ENCODE measurements around the gene MPIG6B. TPM values are rescaled to one million over a fixed set of nuclear protein-coding genes. Genes with fewer than 3 reads are reported as not detected.

The MPIG6B gene, protein sequence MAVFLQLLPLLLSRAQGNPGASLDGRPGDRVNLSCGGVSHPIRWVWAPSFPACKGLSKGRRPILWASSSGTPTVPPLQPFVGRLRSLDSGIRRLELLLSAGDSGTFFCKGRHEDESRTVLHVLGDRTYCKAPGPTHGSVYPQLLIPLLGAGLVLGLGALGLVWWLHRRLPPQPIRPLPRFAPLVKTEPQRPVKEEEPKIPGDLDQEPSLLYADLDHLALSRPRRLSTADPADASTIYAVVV
- total RNA-seq, result under 1 TPM in 1 of 2 experiments, not detected in 1; 0.06 TPM

DNA sequence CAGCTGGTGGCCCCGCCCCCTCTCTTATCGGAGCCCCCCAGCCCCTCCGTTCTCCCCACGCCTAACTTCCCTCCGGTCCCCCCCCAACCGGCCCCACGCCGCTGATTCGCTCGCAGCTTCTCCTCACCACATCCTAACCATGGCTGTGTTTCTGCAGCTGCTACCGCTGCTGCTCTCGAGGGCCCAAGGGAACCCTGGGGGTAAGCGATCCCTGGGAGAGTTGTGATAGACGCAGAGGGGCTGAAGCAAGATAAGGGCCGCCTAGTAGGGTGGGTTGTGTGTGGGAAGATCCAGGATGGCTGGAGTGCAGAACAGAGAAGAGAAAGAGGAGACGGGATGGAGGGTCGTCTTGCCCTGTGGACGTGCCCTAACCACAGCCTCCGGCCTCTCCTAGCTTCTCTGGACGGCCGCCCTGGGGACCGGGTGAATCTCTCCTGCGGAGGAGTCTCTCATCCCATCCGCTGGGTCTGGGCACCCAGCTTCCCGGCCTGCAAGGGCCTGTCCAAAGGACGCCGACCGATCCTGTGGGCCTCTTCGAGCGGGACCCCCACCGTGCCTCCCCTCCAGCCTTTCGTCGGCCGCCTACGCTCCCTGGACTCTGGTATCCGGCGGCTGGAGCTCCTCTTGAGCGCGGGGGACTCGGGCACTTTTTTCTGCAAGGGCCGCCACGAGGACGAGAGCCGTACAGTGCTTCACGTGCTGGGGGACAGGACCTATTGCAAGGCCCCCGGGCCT, at the start of gene MPIG6B:
Gene MPIG6B, plus strand, starts transcription at position 129 of the 735 bp plus-strand sequence. Its CDS starts 11 bp downstream, at position 140.
- POLR2A ChIA-PET, result no interaction called here
- CTCF ChIA-PET, result interaction anchor here (0.7 kb wide), 1 partner anchor 143 kb away, joined by 3 read pairs; no protein-coding TSS in a partner anchor

DNA sequence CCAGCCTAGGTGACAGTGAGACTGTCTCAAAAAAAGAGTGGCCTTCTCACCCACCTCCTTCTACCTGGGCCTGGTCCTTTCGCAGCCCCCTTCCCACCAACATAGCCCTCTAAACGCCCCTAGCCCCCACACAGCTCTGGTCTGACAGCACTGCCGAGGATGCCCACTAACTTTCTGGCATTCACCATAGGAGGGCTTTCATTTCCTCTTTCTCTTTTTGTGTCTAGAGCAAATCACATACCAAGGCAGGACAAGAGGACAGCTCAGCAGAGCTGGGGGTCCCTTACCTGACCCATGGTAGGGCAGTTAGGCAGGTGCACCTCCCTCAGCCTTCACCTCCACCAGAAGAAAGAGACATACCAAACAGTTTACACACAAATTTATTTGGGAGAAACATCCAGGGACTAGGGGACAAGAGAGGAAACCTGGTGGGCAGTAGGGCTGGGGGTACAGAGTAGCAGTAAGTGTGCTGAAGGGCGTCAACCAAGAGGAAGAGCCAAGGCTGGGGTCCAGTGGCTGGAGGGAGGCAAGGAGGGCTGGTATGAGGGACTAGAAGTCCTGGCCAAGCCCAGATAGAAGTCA, 46.8 kb upstream of the MPIG6B start:
- POLR2A ChIA-PET, result no interaction called here
- CTCF ChIA-PET, result no interaction called here

DNA sequence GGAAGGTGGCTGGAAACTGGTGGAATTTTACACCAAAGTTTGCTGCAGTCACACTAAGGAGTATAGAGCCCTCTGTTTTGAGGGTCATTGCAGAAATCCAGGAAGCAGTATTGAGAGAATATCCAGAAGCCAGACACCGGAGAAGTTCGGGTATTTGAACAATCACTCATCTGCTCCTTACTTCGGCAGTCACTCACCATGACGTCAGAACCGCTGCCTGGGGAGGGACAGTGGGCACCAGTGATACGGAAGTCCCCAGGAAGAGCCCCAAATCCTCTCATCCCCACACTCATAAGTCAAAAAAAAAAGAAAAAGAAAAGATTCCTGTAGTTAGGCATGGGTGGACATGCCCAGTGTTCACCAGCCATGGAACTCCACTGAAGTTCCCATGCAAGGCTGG, 46.3 kb upstream of the MPIG6B start:
- POLR2A ChIA-PET, result no interaction called here
- CTCF ChIA-PET, result interaction anchor here (0.9 kb wide), 1 partner anchor 9 kb away, joined by 3 read pairs; no protein-coding TSS in a partner anchor

DNA sequence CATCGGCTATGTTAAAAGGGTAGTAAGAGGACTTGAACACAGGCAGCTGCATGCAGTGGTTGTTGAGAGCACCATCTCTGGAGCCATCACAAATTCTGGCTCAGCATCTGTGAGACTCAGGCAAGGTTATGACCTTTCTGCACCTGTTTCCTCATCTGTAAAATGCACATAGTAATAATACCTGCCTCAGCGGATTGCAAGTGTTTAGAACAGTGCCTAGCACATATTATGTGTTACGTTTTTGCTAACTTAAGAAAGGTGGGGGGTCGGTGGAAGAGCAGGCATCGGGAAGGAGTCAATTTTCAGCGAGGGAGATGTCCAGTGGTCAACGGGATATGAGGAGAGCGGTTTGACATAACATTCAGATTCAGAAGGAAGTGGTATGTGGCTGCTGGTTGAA, 45.2 kb upstream of the MPIG6B start:
- POLR2A ChIA-PET, result no interaction called here
- CTCF ChIA-PET, result interaction anchor here (0.9 kb wide), 1 partner anchor 10 kb away, joined by 3 read pairs; no protein-coding TSS in a partner anchor

DNA sequence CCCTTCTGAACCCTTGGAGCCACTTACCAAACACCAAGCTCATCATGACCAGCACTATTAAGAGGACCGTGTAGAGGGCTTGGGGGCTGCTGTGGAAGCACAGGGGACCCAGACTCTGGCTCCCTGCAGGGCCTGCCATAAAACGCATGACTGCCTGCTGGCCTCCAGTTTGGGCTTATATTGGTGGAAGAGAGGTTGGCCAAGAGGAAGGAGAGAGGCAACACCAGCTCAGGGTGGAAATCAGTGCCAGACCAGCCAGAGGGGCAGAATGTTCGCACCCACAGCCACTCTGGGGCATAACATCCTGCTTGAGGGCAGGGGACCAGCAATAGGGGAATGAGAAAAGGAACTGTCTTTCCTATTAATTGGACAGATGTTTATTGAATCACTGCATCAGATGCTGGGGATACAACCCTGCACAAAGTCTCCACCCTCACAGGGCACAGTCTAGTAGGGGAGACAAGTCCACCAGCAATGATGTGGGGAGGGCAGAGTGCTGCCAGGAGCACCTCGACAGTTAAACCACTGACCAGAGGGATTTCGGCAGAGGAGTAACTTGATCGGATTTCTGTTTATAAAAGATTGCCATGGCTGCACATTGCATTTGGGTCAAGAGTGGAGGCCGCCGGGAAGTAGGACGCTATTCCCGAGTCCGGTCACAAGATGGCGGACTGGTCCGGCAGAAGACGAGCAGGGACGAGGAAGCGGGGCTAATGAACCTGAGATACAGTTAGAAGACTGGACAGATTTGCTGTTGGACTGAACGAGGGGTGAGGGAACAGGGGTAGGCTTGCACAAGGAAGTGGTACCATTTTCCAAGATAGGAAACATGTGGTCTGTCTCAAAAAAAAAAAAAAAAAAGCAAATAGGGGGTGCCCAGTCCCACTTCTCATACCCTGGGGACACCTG, 42.7 kb upstream of the MPIG6B start, which contains the start of gene LY6G5C:
Gene LY6G5C, minus strand, starts transcription at position 842 of the 909 bp plus-strand sequence. Its CDS starts 694 bp downstream, at position 148.
- ChIA-PET POLR2A (interaction anchor here (0.6 kb wide), 1 partner anchor 17 kb away, joined by 8 read pairs; no protein-coding TSS in a partner anchor), CTCF (interaction anchor here (0.6 to 2.2 kb wide), 8 partner anchors 9 to 217 kb away, joined by 3 to 12 read pairs (median 5); partner anchors contain the start of genes ABHD16A, DDAH2 and EHMT2)

DNA sequence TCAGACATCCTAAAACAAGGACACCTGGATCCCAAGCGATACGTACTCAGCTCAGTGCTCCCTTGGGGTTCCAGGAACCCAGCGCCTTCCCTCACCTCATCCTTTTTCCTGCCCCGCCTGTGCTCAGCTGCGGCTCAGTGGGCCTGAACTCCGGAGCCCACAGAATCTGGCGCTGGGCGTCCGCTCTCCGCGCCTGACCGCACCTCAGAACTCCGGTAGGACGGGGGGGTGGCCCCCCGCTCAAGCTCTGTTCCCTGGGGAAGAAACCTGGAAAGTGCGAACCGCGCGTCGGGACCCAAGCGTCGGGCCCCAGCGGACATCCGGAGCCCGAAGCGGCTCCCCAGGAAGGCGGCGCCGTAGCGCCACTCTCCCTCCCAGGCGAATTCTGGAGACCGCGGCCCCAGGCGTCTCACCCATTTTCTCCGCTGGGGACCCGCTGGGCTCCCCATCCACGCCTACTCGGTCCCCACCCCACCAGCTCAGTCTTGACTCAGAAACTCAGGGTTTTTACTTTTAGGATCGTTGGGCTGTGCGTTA, 42.0 kb upstream of the MPIG6B start:
- CTCF ChIA-PET, result interaction anchor here (0.7 to 2.2 kb wide), 6 partner anchors 10 to 93 kb away, joined by 3 to 12 read pairs (median 5); partner anchors contain the start of genes ABHD16A and DDAH2
- POLR2A ChIA-PET, result interaction anchor here (0.6 kb wide), 1 partner anchor 18 kb away, joined by 8 read pairs; no protein-coding TSS in a partner anchor

DNA sequence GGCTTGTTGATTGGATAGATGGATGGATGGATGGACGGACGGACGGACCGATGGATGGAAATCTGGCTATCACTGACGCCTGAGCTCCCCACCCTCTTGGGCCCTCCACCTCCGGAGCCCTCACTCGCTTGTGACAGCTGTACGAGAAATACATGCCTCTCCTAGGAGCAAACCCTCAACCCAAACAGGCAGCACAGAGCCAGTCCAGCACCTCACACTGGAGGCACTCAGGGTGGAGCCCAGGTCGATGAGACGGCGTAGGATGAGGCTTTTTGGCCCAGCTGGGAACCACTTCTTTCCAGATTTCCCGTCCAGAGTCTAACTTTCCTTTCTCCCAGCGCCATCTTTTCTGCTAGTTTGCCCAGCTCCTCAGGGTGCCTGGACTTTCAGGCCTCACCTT, 39.6 kb upstream of the MPIG6B start:
- POLR2A ChIA-PET, result no interaction called here

DNA sequence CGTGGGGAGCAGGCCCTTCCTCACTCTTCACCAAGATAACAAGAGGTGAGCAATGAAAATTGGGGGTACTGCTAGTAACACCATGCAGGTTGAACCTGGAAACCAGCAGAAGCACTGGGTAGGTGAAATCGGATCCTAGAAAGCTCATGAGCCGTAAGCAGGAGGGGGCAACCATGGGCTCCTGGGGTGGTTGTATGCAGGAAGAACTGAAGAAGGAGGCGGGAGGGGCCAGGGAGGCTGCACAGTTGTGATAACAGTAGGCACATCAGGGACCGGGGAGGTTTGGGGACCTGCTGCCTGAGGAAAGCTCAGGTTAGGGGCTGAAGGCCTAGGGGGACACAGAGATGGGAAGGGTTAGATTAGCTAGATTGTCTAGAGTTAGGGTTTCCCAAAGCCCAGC, 36.7 kb upstream of the MPIG6B start:
- CTCF ChIA-PET, result no interaction called here
- POLR2A ChIA-PET, result no interaction called here

More for the DNA sequence above, 39.6 kb upstream of the MPIG6B start:
- CTCF ChIA-PET, result interaction anchor here (1.5 to 1.7 kb wide), 2 partner anchors 10 to 19 kb away, joined by 3 to 4 read pairs; no protein-coding TSS in a partner anchor

DNA sequence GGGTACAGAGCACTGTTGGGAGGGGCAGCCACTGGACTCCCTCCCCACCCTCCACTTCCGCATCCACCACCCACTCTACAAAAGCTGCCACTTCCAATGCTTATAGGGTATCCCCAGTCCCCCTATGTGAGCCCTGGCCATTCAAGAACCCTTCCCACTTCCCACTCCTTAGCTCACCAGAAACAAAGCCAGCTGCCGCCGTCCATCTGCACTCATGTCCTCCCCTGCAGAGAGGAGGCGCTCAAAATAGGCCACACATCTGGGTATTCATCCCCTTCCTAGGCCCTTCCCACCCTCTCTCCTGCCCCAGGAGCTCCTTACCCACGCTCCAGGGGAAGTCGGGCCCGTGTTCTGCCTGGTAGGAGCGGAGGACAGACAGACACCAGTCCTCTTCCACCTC, 35.9 kb upstream of the MPIG6B start:
- CTCF ChIA-PET, result no interaction called here
- POLR2A ChIA-PET, result interaction anchor here (0.5 kb wide), 1 partner anchor 9 kb away, joined by 5 read pairs; no protein-coding TSS in a partner anchor

DNA sequence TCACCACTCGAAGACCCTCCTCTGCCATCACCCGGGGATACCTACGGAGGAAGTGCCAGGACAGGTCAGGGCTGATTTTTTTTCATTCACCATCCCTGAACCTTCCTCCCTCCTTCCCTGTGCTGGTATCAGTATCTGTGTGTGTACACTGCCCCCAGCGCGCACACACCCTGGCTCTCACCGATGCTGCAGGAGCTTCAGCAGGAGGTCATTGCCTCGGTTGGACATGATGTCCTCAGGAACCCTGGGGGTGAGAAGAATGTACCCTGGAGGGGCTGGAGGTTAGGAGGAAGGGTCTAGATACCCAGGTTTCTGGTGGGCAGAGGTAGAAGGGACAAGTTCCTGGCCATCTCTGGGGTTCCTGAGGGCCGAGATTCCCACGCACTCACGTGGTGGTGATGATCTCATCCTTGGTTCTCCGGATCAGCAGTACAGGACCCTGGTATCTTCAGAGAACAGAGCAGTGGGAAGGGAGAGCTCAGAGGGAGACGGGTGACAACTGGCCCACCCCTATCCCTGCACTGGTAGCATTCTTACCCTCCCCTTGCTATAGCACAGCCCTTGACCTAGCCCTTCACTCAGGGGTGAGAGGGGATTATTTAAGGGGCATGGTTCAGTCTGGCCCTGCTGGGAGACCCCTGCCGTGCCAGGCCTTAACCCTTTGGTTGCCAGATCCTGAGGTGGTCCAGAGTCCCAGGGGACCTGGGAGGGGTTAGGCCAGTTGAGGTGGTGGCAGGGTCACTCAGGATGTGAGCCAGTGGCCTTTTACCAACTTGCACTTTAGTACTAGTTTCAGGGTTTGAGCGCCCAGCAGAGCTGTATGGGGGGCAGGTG, 35.1 kb upstream of the MPIG6B start:
- POLR2A ChIA-PET, result no interaction called here
- CTCF ChIA-PET, result no interaction called here

DNA sequence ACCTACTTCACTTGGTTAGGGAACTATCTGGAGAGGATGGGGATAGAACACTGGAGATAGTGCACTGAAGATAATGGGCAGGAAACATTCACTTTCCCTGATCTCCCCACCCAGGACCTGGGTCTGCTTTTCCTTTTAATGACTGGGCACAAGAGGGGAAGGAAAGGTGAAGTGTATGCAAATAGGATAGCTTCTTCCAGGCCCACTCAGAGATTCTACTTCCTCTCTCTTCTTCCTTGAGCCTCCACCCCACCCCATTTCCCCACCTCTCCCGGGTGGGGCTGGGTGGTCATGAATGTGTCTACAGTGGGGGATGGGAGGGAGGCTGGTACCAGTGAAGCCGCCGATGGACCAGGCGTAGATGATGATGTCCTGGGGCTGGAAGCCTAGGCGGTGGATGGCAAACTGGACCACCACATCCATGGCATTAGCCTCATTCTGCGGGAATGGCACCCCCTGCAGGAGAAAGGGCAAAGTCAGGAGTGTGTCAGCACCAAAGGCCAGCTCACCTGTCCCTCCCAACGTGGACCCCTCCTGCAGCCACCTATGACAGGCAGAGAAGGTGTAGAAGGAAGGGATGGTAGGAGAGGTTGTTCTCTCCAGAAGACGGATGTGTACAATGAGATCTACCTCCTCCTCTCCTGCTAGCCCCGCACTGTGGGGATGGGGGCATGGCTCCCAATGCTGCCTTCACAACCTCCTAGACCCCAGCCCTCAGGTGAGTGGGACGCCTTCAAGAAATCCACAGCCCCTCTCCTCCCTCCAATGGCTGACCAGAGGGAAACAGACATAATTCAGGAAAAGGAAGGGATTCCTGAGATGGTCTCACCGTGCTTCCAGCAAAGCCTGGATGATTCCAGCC, 33.7 kb upstream of the MPIG6B start:
- ChIA-PET CTCF (interaction anchor here (1.3 kb wide), 1 partner anchor 9 kb away, joined by 3 read pairs; no protein-coding TSS in a partner anchor), POLR2A (no interaction called here)

DNA sequence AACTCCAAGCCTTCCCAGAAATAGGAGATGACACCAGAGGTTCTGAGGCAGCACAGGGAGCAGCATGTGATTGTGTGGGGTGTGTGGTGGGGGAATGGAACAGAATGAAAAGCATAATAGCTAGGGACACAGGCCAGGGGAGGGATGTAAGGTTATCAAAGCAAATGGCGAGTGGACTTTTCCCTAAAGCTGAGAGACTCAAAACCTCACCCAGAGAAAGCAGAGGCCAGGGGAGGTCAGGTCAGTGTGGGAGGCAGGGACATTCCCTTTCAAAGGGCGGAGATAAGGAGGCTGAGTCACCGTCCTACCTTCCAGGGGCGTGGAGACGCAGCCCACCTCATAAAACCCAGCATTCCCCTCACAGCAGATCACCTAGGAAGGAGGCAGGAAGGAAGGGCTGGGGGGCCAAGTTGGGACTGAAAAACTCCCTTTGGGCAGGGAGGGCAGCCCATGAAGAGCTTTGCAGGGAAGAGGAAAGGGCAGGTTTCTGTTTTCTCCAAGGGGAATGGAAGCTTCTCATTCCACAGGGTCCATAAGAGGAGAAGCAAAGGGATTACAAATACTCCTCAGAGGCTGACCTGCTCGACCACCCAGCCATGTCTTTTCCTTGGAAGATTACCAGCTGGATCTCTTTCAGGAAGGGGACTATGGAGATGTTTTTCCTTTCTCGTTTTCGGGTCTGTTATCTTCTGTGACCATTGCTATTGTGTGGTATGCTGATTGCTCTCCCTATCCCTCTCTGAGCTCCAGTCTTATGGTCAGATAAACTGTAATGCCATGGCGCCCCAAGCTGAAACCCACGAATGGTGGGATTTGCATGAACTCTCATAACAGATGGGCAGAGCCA, 32.7 kb upstream of the MPIG6B start:
- ChIA-PET POLR2A (interaction anchor here (0.6 kb wide), 1 partner anchor 1628 kb away, joined by 3 read pairs; no protein-coding TSS in a partner anchor), CTCF (interaction anchor here (0.5 to 1.9 kb wide), 4 partner anchors 10 to 45 kb away, joined by 3 to 7 read pairs (median 3); partner anchors contain the start of gene LY6G5C)

DNA sequence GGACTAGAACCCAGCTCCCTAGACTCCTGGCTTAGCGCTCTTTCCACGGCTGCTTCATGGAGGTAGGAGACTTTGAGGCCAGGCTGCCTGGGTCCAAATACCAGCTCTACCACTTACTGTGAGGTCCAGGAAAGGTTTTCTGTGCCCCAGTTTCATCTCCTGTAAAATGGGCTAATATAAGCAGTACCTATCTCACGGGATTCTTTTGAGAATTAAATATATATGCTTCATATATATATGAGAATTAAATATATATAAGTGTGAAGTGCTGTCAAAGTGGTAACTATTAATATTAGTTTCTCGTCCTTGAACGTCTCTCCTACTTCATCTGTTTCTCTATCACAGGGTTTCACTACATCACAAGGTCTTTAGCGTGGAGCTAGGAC, 32.1 kb upstream of the MPIG6B start:
- CTCF ChIA-PET, result interaction anchor here (0.5 to 1.9 kb wide), 3 partner anchors 10 to 44 kb away, joined by 3 to 7 read pairs (median 3); partner anchors contain the start of gene LY6G5C
- POLR2A ChIA-PET, result no interaction called here

DNA sequence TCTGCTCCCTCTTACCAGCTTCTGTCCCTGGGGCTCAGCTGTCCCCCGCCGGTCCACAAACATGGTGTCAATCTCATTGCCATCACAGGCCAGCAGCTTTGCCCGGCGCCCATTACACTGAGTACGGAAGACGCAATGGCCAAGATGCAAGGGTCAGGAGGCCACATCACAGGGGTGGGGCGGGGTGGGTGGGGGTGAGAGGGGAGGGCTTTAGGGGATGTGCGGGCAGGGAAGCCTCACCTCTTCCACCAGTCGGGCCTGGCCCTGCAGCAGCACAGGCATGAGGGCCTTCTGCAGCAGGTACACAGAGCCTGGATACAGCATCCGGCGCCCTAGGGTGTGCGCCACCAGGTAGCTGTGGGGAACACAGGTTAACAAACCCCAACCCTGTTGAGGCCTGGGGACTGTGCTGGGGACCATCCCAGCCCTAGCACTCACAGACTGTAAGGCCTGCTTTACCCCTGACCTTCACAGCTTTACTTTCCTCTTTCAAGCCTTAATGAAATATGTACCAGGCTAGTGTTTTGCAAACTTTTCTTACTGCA, 31.5 kb upstream of the MPIG6B start:
- CTCF ChIA-PET, result interaction anchor here (1.4 to 1.9 kb wide), 2 partner anchors 11 to 23 kb away, joined by 3 to 7 read pairs; partner anchors contain the start of gene LY6G5C
- POLR2A ChIA-PET, result no interaction called here

DNA sequence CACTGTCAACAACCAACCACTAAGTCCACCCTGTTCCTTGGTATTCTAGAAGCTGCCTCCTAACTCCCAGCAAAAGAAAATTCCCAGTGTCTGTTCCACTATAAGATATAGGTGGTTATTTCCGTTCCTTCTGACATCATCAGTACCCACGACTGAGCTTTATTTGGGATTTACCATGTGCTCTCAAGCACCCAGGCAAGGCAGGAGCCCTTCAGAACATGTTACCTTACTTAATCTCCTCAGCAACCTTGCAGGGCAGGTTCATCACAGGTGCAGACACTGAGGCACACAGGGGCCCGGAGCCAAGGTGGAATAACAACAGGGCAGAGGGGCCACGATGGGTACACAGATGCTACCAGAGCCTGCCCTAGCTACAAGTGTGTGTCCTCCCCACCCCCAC, 30.8 kb upstream of the MPIG6B start:
- POLR2A ChIA-PET, result no interaction called here
- CTCF ChIA-PET, result interaction anchor here (1.4 to 1.9 kb wide), 2 partner anchors 12 to 24 kb away, joined by 3 to 7 read pairs; partner anchors contain the start of gene LY6G5C

Data from activated CD8-positive, alpha-beta memory T cell treated with anti-CD3 and anti-CD28 coated beads for 36 hours (primary cell).